Natural killer cell (primary cell): ENCODE measurements around the gene EIF4G1. TPM values are rescaled to one million over a fixed set of nuclear protein-coding genes. Genes with fewer than 3 reads are reported as not detected.

ENCODE experiments used
- ATAC-seq, 3 donors: fragments of 150-1000 bp in 2 of 3; fragments of 200-7000 bp in 1 of 3; cut with Tn5 transposase; 1 replicate in 1 of 3; 2 replicates in 2 of 3; pipeline ENCODE4 v1.10.0; 2021; ENCODE audit warnings: mild to moderate bottlenecking in 2 of 3, moderate library complexity in 2 of 3
- DNase-seq, 2 donors: peaks; one replicate each; pipeline versions ENCODE4 v3.0.0 to v3.0.0-alpha.2; 2013 to 2021; ENCODE audit warnings: mixed read lengths in 1 of 2
- H3K27ac ChIP-seq: one replicate; pipeline ENCODE4 v1.5.1; 2013; ENCODE audit warnings: mild to moderate bottlenecking, low read length
- H3K27me3 ChIP-seq: one replicate; pipeline ENCODE4 v1.6.1; 2013; ENCODE audit warnings: low read length; ENCODE audit not compliant: control insufficient read depth, insufficient read depth
- H3K36me3 ChIP-seq: one replicate; pipeline ENCODE4 v1.6.1; 2013; ENCODE audit warnings: low read length; ENCODE audit not compliant: control insufficient read depth, insufficient read depth
- H3K4me1 ChIP-seq: one replicate; pipeline ENCODE4 v1.6.1; 2013; ENCODE audit warnings: low read length; ENCODE audit not compliant: control insufficient read depth, insufficient read depth
- H3K4me3 ChIP-seq: one replicate; pipeline ENCODE4 v1.5.1; 2013; ENCODE audit warnings: low read length
- H3K9me3 ChIP-seq: one replicate; pipeline ENCODE4 v1.6.1; 2013; ENCODE audit warnings: low read length; ENCODE audit not compliant: control insufficient read depth, insufficient read depth
- H3K27ac Mint-ChIP-seq, 2 donors: one replicate each; pipeline ENCODE4 v1.8.0; 2022; ENCODE audit warnings: mild to moderate bottlenecking in 2 of 2, mixed read lengths in 2 of 2, moderate library complexity in 1 of 2
- H3K27me3 Mint-ChIP-seq, 2 donors: one replicate each; pipeline ENCODE4 v1.8.0; 2022; ENCODE audit warnings: low read depth in 2 of 2, mixed read lengths in 2 of 2
- H3K36me3 Mint-ChIP-seq: one replicate; pipeline ENCODE4 v1.8.0; 2022; ENCODE audit warnings: mixed read lengths
- H3K4me1 Mint-ChIP-seq, 2 donors: one replicate each; pipeline ENCODE4 v1.8.0; 2022; ENCODE audit warnings: mixed read lengths in 2 of 2
- H3K4me3 Mint-ChIP-seq: one replicate; pipeline ENCODE4 v1.8.0; 2022; ENCODE audit warnings: mild to moderate bottlenecking, moderate library complexity, mixed read lengths
- H3K9me3 Mint-ChIP-seq, 2 donors: one replicate each; pipeline ENCODE4 v1.8.0; 2022; ENCODE audit warnings: mixed read lengths in 2 of 2
- WGBS: methylation state at CpG from one replicate; pipeline ENCODE4 v1.1.7; 2013; ENCODE audit warnings: missing lambda C conversion rate; ENCODE audit not compliant: insufficient coverage; 5-methylcytosine and 5-hydroxymethylcytosine counted together
- intact Hi-C: fragments of 100-400 bp; cut with micrococcal nuclease; formaldehyde crosslinking; loops from one replicate; pipeline ENCODE4 v1.14.2; 2022
- total RNA-seq, 4 donors: library from RNA; stranded (reverse); fragments of 120-200 nt in 1 of 4; gene quantifications; one replicate each; pipeline versions ENCODE4 v1.2.3 to v1.2.4, GENCODE V29; 2013 to 2022
- TF ChIP-seq, protein P1 (sequence below): fragments of 200-600 bp; IDR thresholded peaks from one replicate; pipeline ENCODE4 v1.8.0; 2022; ENCODE audit warnings: antibody characterized with exemption

The EIF4G1 gene
- total RNA-seq, 3 donors from 2014 or later (not counting 1 experiment from before 2014, with no cell fraction given): 220 to 235 (median 227) TPM

DNA sequence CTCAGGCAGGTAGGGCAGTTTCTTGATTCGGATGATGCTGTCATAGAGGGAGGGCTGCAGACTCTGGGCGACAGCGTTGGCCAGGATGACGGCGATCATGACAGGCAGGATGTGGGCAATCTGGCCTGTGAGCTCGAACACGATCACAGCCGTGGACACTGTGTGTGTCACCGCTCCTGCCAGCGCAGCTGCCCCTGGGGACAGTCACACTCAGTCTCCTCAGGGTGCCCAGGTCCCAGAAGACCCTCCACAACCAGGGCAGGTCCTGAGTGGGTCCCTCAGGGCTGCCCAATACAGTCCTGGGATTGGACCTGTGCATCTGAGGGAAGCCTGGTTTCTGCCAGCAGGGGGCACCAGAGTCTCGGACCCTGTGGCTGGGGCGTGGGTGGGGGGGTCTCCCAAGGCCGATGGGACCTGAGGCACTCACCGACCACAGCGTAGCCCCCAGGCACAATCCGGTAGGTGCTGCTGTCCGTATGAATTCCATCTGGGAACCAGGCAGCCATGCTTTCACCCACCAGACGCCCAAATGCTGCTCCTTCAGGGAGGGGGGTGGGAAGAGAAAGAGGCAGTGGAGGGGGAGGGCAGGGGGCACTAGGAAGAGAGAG lies 39.8 kb downstream of the EIF4G1 start:
- H3K4me3 Mint-ChIP-seq: peak overlapping the region; percentile 45
- intact Hi-C loops: loop anchor here (1.0 kb wide), 1 partner anchor 159 kb away; no protein-coding TSS in a partner anchor

DNA sequence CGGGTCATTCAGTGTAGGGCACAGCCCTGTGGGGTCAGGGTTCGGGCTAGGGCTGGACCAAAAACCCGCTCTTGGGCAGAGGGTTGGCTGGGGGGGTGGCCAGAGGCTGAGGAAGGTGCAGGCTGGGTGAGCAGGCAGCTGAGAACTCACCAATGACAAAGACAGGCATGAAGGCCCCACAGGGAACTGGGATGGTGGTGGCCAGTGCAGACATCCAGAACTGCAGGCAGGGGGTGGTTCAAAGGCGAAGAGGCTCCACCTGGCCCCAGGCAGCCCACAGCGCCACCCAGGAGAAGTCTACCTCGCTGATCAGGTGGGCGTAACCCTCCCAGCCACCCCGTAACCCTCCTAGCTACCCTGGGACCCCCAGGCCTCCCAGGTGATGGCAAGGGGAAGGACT lies 40.3 kb downstream of the EIF4G1 start:
- H3K27ac Mint-ChIP-seq: peak overlapping the region in 1 of 2 donors; percentile 69
- TF ChIP-seq, protein P1, sequence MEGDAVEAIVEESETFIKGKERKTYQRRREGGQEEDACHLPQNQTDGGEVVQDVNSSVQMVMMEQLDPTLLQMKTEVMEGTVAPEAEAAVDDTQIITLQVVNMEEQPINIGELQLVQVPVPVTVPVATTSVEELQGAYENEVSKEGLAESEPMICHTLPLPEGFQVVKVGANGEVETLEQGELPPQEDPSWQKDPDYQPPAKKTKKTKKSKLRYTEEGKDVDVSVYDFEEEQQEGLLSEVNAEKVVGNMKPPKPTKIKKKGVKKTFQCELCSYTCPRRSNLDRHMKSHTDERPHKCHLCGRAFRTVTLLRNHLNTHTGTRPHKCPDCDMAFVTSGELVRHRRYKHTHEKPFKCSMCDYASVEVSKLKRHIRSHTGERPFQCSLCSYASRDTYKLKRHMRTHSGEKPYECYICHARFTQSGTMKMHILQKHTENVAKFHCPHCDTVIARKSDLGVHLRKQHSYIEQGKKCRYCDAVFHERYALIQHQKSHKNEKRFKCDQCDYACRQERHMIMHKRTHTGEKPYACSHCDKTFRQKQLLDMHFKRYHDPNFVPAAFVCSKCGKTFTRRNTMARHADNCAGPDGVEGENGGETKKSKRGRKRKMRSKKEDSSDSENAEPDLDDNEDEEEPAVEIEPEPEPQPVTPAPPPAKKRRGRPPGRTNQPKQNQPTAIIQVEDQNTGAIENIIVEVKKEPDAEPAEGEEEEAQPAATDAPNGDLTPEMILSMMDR: no peak
- no peak for ATAC-seq

More for the DNA sequence above, 39.8 kb downstream of the EIF4G1 start:
- Histone ChIP-seq H3K9me3 (no peaks in the 10 kb centered on the region), H3K4me3 (no peak overlapping the region), H3K27me3 (no peaks in the 10 kb centered on the region), H3K27ac (no peak overlapping the region), H3K4me1 (peaks cover 10% of the 10 kb centered on the region), H3K36me3 (no peaks in the 10 kb centered on the region)
- TF ChIP-seq, protein P1: peak; percentile 68
- Mint-ChIP-seq H3K27ac (peak overlapping the region in 1 of 2 donors; percentile 69), H3K9me3 (no peaks in the 10 kb centered on the region), H3K4me1 (no peaks in the 10 kb centered on the region), H3K36me3 (no peaks in the 10 kb centered on the region), H3K27me3 (no peaks in the 10 kb centered on the region)
- ATAC-seq: peak; percentile 71 to 94 (median 83)
- 27% methylated on average over 18 of the region's 18 CpGs for WGBS
- DNase-seq: peak; percentile 60 to 80

DNA sequence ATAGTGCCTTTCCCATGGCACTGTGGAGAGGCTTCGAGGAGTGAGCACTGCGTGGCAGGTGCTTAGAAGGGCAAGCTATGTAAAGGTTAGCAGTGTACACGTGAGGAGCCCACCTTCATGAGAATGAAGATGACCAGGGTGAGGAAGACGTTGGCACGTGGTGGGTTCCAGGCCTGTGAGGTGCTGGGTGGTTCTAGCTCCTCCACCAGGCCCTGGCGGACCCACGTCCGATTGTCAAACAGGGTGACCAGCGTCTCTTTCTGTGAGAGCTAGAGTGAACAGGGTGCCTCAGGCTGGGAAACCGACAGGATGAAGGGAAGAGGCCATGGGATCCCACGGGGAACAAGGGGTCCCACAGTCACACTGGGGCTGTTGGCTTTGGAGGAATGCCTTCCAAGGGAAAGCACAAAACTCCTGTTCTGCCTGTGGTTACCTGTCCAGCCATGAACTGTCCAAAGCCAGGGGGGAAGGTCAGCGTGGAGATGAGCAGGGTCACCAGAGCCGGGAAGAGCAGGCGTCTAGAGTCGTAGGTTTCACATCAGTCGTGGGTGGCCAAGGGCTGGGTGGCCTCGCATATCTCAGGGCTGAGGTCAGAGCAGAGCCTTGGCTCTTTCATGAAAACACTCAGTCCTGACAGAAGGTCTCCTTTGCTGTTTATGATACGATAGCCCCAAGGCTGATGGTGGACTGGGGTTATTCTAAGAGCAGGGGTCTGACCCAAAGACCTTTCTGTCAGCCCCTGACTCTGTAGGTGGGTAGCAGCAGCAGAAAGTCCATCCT lies 41.0 kb downstream of the EIF4G1 start:
- TF ChIP-seq, protein P1: no peak
- H3K27ac ChIP-seq: no peak overlapping the region
- Mint-ChIP-seq H3K4me1 (peaks cover 0 to 7% of the 10 kb centered on the region in 2 donors), H3K4me3 (no peak overlapping the region), H3K27me3 (peaks cover 0 to 3% of the 10 kb centered on the region in 2 donors), H3K9me3 (no peaks in the 10 kb centered on the region), H3K27ac (peak overlapping the region in 1 of 2 donors; percentile 69), H3K36me3 (no peaks in the 10 kb centered on the region)
- H3K36me3 ChIP-seq: no peaks in the 10 kb centered on the region
- 92% methylated on average over 18 of the region's 18 CpGs for WGBS
- no peaks in the 10 kb centered on the region for H3K9me3 ChIP-seq
- peaks cover 10% of the 10 kb centered on the region for H3K4me1 ChIP-seq
- no peak for ATAC-seq
- H3K27me3 ChIP-seq: no peaks in the 10 kb centered on the region
- no peak for DNase-seq
- no peak overlapping the region for H3K4me3 ChIP-seq
- intact Hi-C loops: no loop called here

More for the DNA sequence above, 40.3 kb downstream of the EIF4G1 start:
- intact Hi-C loops: loop anchor here (1.0 kb wide), 1 partner anchor 159 kb away; no protein-coding TSS in a partner anchor
- peaks cover 10% of the 10 kb centered on the region for H3K4me1 ChIP-seq
- no peaks in the 10 kb centered on the region for H3K36me3 Mint-ChIP-seq
- DNase-seq: no peak
- 84% methylated on average over 8 of the region's 8 CpGs for WGBS
- no peak overlapping the region for H3K4me3 Mint-ChIP-seq
- peaks cover 0 to under 1% of the 10 kb centered on the region in 2 donors for H3K27me3 Mint-ChIP-seq
- H3K36me3 ChIP-seq: no peaks in the 10 kb centered on the region
- no peak overlapping the region for H3K4me3 ChIP-seq
- H3K9me3 Mint-ChIP-seq: no peaks in the 10 kb centered on the region
- peaks cover 0 to 1% of the 10 kb centered on the region in 2 donors for H3K4me1 Mint-ChIP-seq
- H3K9me3 ChIP-seq: no peaks in the 10 kb centered on the region
- no peak overlapping the region for H3K27ac ChIP-seq
- H3K27me3 ChIP-seq: no peaks in the 10 kb centered on the region
